ENCODE data around the gene ELFN2.

ELFN2 gene

GRCh38 chr22:37386441-37386840 lies 40.8 kb downstream of the ELFN2 start:
- no peak for DNase-seq (ENCODE audit: low read depth in 2 of 2)

- DNase-seq (ENCODE audit: low read depth in 2 of 2): no peak
Observed at GRCh38 chr22:37384691-37385090, 42.6 kb downstream of the ELFN2 start.

- DNase-seq (ENCODE audit: low read depth in 2 of 2): no peak
Observed at GRCh38 chr22:37383341-37383740, 43.9 kb downstream of the ELFN2 start.

GRCh38 chr22:37381489-37381888 lies 45.8 kb downstream of the ELFN2 start:
- no peak for DNase-seq (ENCODE audit: low read depth in 2 of 2)

- DNase-seq (ENCODE audit: low read depth in 2 of 2): no peak
Observed at GRCh38 chr22:37379722-37380121, 47.6 kb downstream of the ELFN2 start.

- no peak for DNase-seq (ENCODE audit: low read depth in 2 of 2)
Observed at GRCh38 chr22:37379085-37379484, 48.2 kb downstream of the ELFN2 start.

GRCh38 chr22:37378642-37379058 lies 48.6 kb downstream of the ELFN2 start:
- DNase-seq (ENCODE audit: low read depth in 2 of 2): no peak

GRCh38 chr22:37377927-37378326 lies 49.4 kb downstream of the ELFN2 start:
- DNase-seq (ENCODE audit: low read depth in 2 of 2): no peak

GRCh38 chr22:37377138-37377537 lies 50.1 kb downstream of the ELFN2 start:
- DNase-seq (ENCODE audit: low read depth in 2 of 2): no peak

GRCh38 chr22:37376643-37377042 lies 50.6 kb downstream of the ELFN2 start:
- no peak for DNase-seq (ENCODE audit: low read depth in 2 of 2)

GRCh38 chr22:37375801-37376200 lies 51.5 kb downstream of the ELFN2 start:
- DNase-seq (ENCODE audit: low read depth in 2 of 2): no peak

GRCh38 chr22:37374571-37374970 lies 52.7 kb downstream of the ELFN2 start:
- DNase-seq (ENCODE audit: low read depth in 2 of 2): no peak

- no peak for DNase-seq (ENCODE audit: low read depth in 2 of 2)
Observed at GRCh38 chr22:37373451-37373850, 53.8 kb downstream of the ELFN2 start.

- DNase-seq (ENCODE audit: low read depth in 2 of 2): no peak
Observed at GRCh38 chr22:37371911-37372310, 55.4 kb downstream of the ELFN2 start.

GRCh38 chr22:37371491-37371890 lies 55.8 kb downstream of the ELFN2 start:
- DNase-seq (ENCODE audit: low read depth in 2 of 2): no peak

GRCh38 chr22:37370306-37370979 lies 56.8 kb downstream of the ELFN2 start:
- no peak for DNase-seq (ENCODE audit: low read depth in 2 of 2)

GRCh38 chr22:37369483-37369882 lies 57.8 kb downstream of the ELFN2 start:
- no peak for DNase-seq (ENCODE audit: low read depth in 2 of 2)

GRCh38 chr22:37368058-37368457 lies 59.2 kb downstream of the ELFN2 start:
- DNase-seq (ENCODE audit: low read depth in 2 of 2): no peak

- DNase-seq (ENCODE audit: low read depth in 2 of 2): no peak
Observed at GRCh38 chr22:37366601-37367000, 60.7 kb downstream of the ELFN2 start.

GRCh38 chr22:37365950-37366349 lies 61.3 kb downstream of the ELFN2 start:
- DNase-seq (ENCODE audit: low read depth in 2 of 2): no peak

- DNase-seq (ENCODE audit: low read depth in 2 of 2): no peak
Observed at GRCh38 chr22:37363261-37363992, 63.9 kb downstream of the ELFN2 start.

- DNase-seq (ENCODE audit: low read depth in 2 of 2): no peak
Observed at GRCh38 chr22:37362621-37363020, 64.7 kb downstream of the ELFN2 start.

GRCh38 chr22:37358917-37359316 lies 68.4 kb downstream of the ELFN2 start:
- DNase-seq (ENCODE audit: low read depth in 2 of 2): no peak

Data from stimulated activated CD4-positive, alpha-beta T cell treated with anti-CD3 and anti-CD28 coated beads, Interleukin-4, amount 100 ng/mL, for 48 hours (primary cell).